Fibroblast of lung (primary cell): ENCODE measurements around the gene GPAM.

Source experiments
- EZH2 ChIP-seq: IDR thresholded peaks from 2 replicates; pipeline ENCODE4 v1.5.1; 2012; ENCODE audit warnings: low read length, control low read depth, mild to moderate bottlenecking; ENCODE audit errors: missing control alignments
- TF ChIP-seq, protein P1 (sequence below), 2 donors: IDR thresholded peaks in 1 of 2; conservative IDR thresholded peaks in 1 of 2; 1 replicate in 1 of 2; 2 replicates in 1 of 2; pipeline ENCODE4 v1.5.1; 2011 to 2012; ENCODE audit warnings: low read length in 2 of 2, control low read depth in 1 of 2, inconsistent platforms in 1 of 2, low read depth in 1 of 2, mild to moderate bottlenecking in 1 of 2

GRCh38 chr10:112191791-112192190, 8.2 kb upstream of the GPAM start:
- TF ChIP-seq EZH2, result no peak
- TF ChIP-seq, protein P1, sequence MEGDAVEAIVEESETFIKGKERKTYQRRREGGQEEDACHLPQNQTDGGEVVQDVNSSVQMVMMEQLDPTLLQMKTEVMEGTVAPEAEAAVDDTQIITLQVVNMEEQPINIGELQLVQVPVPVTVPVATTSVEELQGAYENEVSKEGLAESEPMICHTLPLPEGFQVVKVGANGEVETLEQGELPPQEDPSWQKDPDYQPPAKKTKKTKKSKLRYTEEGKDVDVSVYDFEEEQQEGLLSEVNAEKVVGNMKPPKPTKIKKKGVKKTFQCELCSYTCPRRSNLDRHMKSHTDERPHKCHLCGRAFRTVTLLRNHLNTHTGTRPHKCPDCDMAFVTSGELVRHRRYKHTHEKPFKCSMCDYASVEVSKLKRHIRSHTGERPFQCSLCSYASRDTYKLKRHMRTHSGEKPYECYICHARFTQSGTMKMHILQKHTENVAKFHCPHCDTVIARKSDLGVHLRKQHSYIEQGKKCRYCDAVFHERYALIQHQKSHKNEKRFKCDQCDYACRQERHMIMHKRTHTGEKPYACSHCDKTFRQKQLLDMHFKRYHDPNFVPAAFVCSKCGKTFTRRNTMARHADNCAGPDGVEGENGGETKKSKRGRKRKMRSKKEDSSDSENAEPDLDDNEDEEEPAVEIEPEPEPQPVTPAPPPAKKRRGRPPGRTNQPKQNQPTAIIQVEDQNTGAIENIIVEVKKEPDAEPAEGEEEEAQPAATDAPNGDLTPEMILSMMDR (conservative IDR thresholded peaks at IDR 0.05 in 1 of 2, IDR thresholded peaks at IDR 0.05 in 1 of 2; ENCODE audit: low read depth in 1 of 2, low read length in 2 of 2), result no peak
